ENCODE results near the gene ZNRF3. TPM values are rescaled to one million over a fixed set of nuclear protein-coding genes. Genes with fewer than 3 reads are reported as not detected.

The ZNRF3 gene
- polyA plus RNA-seq, 1 of the 3 experiments (the other 2 are of a cell fraction): 4.2 TPM

DNA sequence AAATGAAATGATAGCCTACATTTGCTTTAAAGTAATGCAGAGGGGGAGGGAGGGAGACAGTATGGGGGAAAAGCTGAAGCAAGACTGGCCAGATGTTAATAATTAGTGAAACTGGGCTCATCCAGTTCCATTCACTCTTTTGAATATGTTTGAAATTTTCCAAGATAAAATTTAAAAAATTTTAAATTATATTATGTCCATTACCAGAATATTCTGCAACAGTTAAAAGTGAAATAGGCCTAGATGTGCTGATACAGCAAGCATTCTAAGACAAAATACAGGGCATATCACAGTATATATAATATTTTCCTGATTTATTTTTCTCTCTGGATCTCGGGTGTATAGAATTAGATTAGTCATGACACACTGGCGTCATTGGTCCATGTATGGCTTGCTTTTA lies 13.6 kb upstream of the ZNRF3 start:
- no peaks in the 10 kb centered on the region for H3K79me2 ChIP-seq (ENCODE audit: insufficient read depth)
- no peak overlapping the region for H3K4me2 ChIP-seq
- no peaks in the 10 kb centered on the region for H3K9me3 ChIP-seq
- ChIA-PET CTCF (interaction anchor here (1.0 to 6.1 kb wide), 3 partner anchors 11 to 65 kb away, joined by 3 to 27 read pairs (median 3); no protein-coding TSS in a partner anchor), POLR2A (no interaction called here)
- no peaks in the 10 kb centered on the region for H3K27me3 ChIP-seq (ENCODE audit: insufficient read depth)
- no peaks in the 10 kb centered on the region; a peak in 1 of 4 replicates for H3K4me1 ChIP-seq (ENCODE audit: control insufficient read depth in 1 of 2, insufficient read depth in 2 of 2, low read depth in 1 of 2, low read length in 1 of 2)
- 43% methylated on average over 2 of the region's 2 CpGs for WGBS (ENCODE audit: low lambda C conversion rate)
- no peak overlapping the region for H2AFZ ChIP-seq (ENCODE audit: low read depth)
- H3K4me3 ChIP-seq (ENCODE audit: low read depth in 2 of 2, low read length in 1 of 2): no peak overlapping the region
- no peaks in the 10 kb centered on the region for H3K36me3 ChIP-seq (replicated peaks in 1 of 2; ENCODE audit: control insufficient read depth in 1 of 2, insufficient read depth in 2 of 2, low read length in 1 of 2)
- H3K27ac ChIP-seq (ENCODE audit: low read depth in 2 of 2, low read length in 1 of 2): peak overlapping the region in 1 of 2 experiments; percentile 68; a peak in 2 of 4 replicates
- H3F3A ChIP-seq (replicated peaks; ENCODE audit: insufficient read depth): no peaks in the 10 kb centered on the region
- DNase-seq: peak; percentile 80
- no peak overlapping the region for H3K9ac ChIP-seq
- no peaks in the 10 kb centered on the region for H3K9me2 ChIP-seq
- H4K20me1 ChIP-seq (ENCODE audit: insufficient read depth): no peaks in the 10 kb centered on the region
- no peak for TF ChIP-seq POLR2AphosphoS5 (IDR thresholded peaks at IDR 0.05; ENCODE audit: low read depth, low read length)
- no peak for TF ChIP-seq FOXJ3 (CRISPR knock-in tag; IDR thresholded peaks at IDR 0.05)
- peak in 1 of 2 experiments; percentile 55; a peak in 2 of 4 replicates for TF ChIP-seq EP300 (IDR thresholded peaks at IDR 0.05; ENCODE audit: borderline replicate concordance in 1 of 2, low read depth in 1 of 2, low read length in 1 of 2)
- 0 out of 2 replicates have a peak, but pooled peaks have one; percentile 32 for TF ChIP-seq TCF12 (IDR thresholded peaks at IDR 0.05)
- peak; percentile 63 for TF ChIP-seq GATA2 (CRISPR knock-in tag; IDR thresholded peaks at IDR 0.05)
- peak; percentile 73 for TF ChIP-seq CHD2 (IDR thresholded peaks at IDR 0.05; ENCODE audit: low read length, partially characterized antibody)
- peak; percentile 62 for TF ChIP-seq RCOR1 (IDR thresholded peaks at IDR 0.05; ENCODE audit: low read length)
- no peak for TF ChIP-seq RXRA (IDR thresholded peaks at IDR 0.05; ENCODE audit: borderline replicate concordance, low read depth)

DNA sequence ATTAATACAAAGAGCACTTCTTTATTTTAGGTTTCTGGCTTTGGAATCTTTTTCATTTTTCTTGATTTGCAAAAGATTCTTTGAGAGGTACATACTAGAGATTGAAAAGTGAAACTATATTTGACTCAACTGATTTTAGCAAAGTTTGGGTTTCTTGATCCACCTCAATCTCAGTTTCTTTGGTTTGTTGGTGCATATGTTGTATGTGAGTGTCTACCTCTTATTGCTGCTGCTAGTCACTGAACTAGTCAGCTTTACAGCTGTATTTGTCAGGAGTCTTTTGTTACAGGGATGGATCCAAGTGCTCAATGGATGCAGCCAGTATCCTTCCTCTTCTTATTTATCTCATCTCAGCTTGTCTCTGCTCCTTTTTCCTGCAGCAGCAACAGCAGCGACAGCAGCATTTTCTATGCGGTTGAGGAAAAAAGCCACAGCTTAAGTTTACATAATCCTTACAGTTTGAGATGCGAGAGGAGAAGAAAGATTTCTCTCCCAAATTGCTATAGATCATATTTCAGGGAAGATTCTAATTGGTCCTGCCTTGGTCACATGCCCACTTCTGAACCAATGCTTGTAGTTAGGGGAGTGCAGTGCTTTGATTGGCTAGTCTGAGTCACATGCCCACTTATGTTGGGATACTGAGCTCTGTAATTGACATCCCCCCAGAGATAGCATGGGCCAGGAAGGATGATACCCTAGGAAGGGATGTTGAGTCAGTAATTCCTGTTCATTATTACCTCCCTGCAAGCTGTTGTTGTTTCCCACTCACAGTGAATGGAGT lies 10.0 kb upstream of the ZNRF3 start:
- Histone ChIP-seq H3K27ac (ENCODE audit: low read depth in 2 of 2, low read length in 1 of 2) (no peak overlapping the region), H3K79me2 (ENCODE audit: insufficient read depth) (no peaks in the 10 kb centered on the region), H4K20me1 (ENCODE audit: insufficient read depth) (no peaks in the 10 kb centered on the region), H3F3A (replicated peaks; ENCODE audit: insufficient read depth) (no peaks in the 10 kb centered on the region), H3K27me3 (ENCODE audit: insufficient read depth) (no peaks in the 10 kb centered on the region), H3K36me3 (replicated peaks in 1 of 2; ENCODE audit: control insufficient read depth in 1 of 2, insufficient read depth in 2 of 2, low read length in 1 of 2) (no peaks in the 10 kb centered on the region), H3K4me2 (no peak overlapping the region), H3K9ac (no peak overlapping the region), H2AFZ (ENCODE audit: low read depth) (peak overlapping the region; percentile 1; the same call in 1 of the 2 replicates), H3K9me3 (no peaks in the 10 kb centered on the region), H3K9me2 (no peaks in the 10 kb centered on the region), H3K4me1 (ENCODE audit: control insufficient read depth in 1 of 2, insufficient read depth in 2 of 2, low read depth in 1 of 2, low read length in 1 of 2) (no peaks in the 10 kb centered on the region; a peak in 1 of 4 replicates), H3K4me3 (ENCODE audit: low read depth in 2 of 2, low read length in 1 of 2) (no peak overlapping the region)
- DNase-seq: peak; percentile 23
- TF ChIP-seq, protein P1, sequence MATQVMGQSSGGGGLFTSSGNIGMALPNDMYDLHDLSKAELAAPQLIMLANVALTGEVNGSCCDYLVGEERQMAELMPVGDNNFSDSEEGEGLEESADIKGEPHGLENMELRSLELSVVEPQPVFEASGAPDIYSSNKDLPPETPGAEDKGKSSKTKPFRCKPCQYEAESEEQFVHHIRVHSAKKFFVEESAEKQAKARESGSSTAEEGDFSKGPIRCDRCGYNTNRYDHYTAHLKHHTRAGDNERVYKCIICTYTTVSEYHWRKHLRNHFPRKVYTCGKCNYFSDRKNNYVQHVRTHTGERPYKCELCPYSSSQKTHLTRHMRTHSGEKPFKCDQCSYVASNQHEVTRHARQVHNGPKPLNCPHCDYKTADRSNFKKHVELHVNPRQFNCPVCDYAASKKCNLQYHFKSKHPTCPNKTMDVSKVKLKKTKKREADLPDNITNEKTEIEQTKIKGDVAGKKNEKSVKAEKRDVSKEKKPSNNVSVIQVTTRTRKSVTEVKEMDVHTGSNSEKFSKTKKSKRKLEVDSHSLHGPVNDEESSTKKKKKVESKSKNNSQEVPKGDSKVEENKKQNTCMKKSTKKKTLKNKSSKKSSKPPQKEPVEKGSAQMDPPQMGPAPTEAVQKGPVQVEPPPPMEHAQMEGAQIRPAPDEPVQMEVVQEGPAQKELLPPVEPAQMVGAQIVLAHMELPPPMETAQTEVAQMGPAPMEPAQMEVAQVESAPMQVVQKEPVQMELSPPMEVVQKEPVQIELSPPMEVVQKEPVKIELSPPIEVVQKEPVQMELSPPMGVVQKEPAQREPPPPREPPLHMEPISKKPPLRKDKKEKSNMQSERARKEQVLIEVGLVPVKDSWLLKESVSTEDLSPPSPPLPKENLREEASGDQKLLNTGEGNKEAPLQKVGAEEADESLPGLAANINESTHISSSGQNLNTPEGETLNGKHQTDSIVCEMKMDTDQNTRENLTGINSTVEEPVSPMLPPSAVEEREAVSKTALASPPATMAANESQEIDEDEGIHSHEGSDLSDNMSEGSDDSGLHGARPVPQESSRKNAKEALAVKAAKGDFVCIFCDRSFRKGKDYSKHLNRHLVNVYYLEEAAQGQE (IDR thresholded peaks at IDR 0.05; ENCODE audit: low read depth, low read length): no peak
- TF ChIP-seq POLR2AphosphoS5 (IDR thresholded peaks at IDR 0.05; ENCODE audit: low read depth, low read length) (no peak), JUND (IDR thresholded peaks at IDR 0.05) (no peak)
- TF ChIP-seq, protein P2, sequence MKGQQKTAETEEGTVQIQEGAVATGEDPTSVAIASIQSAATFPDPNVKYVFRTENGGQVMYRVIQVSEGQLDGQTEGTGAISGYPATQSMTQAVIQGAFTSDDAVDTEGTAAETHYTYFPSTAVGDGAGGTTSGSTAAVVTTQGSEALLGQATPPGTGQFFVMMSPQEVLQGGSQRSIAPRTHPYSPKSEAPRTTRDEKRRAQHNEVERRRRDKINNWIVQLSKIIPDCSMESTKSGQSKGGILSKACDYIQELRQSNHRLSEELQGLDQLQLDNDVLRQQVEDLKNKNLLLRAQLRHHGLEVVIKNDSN (IDR thresholded peaks at IDR 0.05; ENCODE audit: borderline replicate concordance, low read depth): peak; percentile 78
- TF ChIP-seq, protein P3, sequence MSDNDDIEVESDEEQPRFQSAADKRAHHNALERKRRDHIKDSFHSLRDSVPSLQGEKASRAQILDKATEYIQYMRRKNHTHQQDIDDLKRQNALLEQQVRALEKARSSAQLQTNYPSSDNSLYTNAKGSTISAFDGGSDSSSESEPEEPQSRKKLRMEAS (IDR thresholded peaks at IDR 0.05; ENCODE audit: low read depth): no peak
- POLR2A ChIA-PET: no interaction called here
- 97% methylated on average over 3 of the region's 3 CpGs for WGBS (ENCODE audit: low lambda C conversion rate)
- CTCF ChIA-PET: interaction anchor here (0.8 to 1.6 kb wide), 3 partner anchors 9 to 11 kb away, joined by 3 to 4 read pairs (median 3); partner anchors contain the start of gene ZNRF3

Data from SK-N-SH (cell line).